GM23338 (cell line): ENCODE measurements around the gene NAPSA. TPM values are rescaled to one million over a fixed set of nuclear protein-coding genes. Genes with fewer than 3 reads are reported as not detected.

Experiments
- ATAC-seq: fragments of 200-7000 bp; cut with Tn5 transposase; 3 replicates; pipeline ENCODE4 v1.9.1; 2020
- DNase-seq: peaks from one replicate; pipeline ENCODE4 v3.0.0-alpha.2; 2015; ENCODE audit warnings: low spot score
- H2AFZ ChIP-seq: fragments of 200-600 bp; sonication (generic); 2 replicates; pipeline ENCODE4 v1.8.0; 2016; ENCODE audit warnings: antibody characterized with exemption, mild to moderate bottlenecking, moderate library complexity
- H3F3A ChIP-seq: fragments of 200-600 bp; sonication (generic); replicated peaks from 2 replicates; pipeline ENCODE4 v1.8.0; 2017; ENCODE audit warnings: antibody characterized with exemption, mixed run types, low read depth
- H3K27ac ChIP-seq: fragments of 200-600 bp; sonication (generic); 2 replicates; pipeline ENCODE4 v1.6.1; 2016; ENCODE audit warnings: low read depth
- H3K27me3 ChIP-seq: fragments of 200-600 bp; sonication (generic); 2 replicates; pipeline ENCODE4 v1.8.0; 2016; ENCODE audit warnings: mild to moderate bottlenecking, mixed run types, moderate library complexity; ENCODE audit not compliant: insufficient read depth
- H3K36me3 ChIP-seq: fragments of 200-600 bp; sonication (generic); 2 replicates; pipeline ENCODE4 v1.8.0; 2016; ENCODE audit warnings: mild to moderate bottlenecking; ENCODE audit not compliant: insufficient read depth
- H3K4me1 ChIP-seq: fragments of 200-600 bp; sonication (generic); 2 replicates; pipeline ENCODE4 v1.8.0; 2016; ENCODE audit warnings: mild to moderate bottlenecking, moderate library complexity; ENCODE audit not compliant: insufficient read depth
- H3K4me2 ChIP-seq: fragments of 200-600 bp; sonication (generic); 2 replicates; pipeline ENCODE4 v1.7.1; 2017; ENCODE audit warnings: mixed run types
- H3K4me3 ChIP-seq: fragments of 200-600 bp; sonication (generic); 2 replicates; pipeline ENCODE4 v1.6.1; 2016; ENCODE audit warnings: mixed run types
- H3K79me2 ChIP-seq: fragments of 200-600 bp; sonication (generic); replicated peaks from 2 replicates; pipeline ENCODE4 v1.8.0; 2017; ENCODE audit warnings: mild to moderate bottlenecking; ENCODE audit not compliant: insufficient read depth
- H3K9me2 ChIP-seq: fragments of 200-600 bp; sonication (generic); 2 replicates; pipeline ENCODE4 v1.8.0; 2017; ENCODE audit not compliant: insufficient read depth
- H4K20me1 ChIP-seq: fragments of 200-600 bp; sonication (generic); replicated peaks from 2 replicates; pipeline ENCODE4 v1.8.0; 2017; ENCODE audit warnings: mild to moderate bottlenecking; ENCODE audit not compliant: insufficient read depth
- H3K27ac Mint-ChIP-seq: 2 replicates; pipeline ENCODE4 v1.8.0; 2020; ENCODE audit warnings: inconsistent platforms, mild to moderate bottlenecking, moderate library complexity, mixed read lengths
- H3K27me3 Mint-ChIP-seq: 3 replicates; pipeline ENCODE4 v1.8.0; 2022; ENCODE audit warnings: low read depth, mild to moderate bottlenecking, moderate library complexity, mixed read lengths, inconsistent platforms; ENCODE audit not compliant: insufficient read depth, poor library complexity
- H3K36me3 Mint-ChIP-seq: 3 replicates; pipeline ENCODE4 v1.8.0; 2021; ENCODE audit warnings: low read depth, mild to moderate bottlenecking, inconsistent platforms, moderate library complexity, mixed read lengths
- H3K4me1 Mint-ChIP-seq: 3 replicates; pipeline ENCODE4 v1.8.0; 2020; ENCODE audit warnings: mild to moderate bottlenecking, inconsistent platforms, mixed read lengths
- H3K4me3 Mint-ChIP-seq: 3 replicates; pipeline ENCODE4 v1.8.0; 2021; ENCODE audit warnings: moderate library complexity, mild to moderate bottlenecking, inconsistent platforms, mixed read lengths
- H3K9me3 Mint-ChIP-seq: 3 replicates; pipeline ENCODE4 v1.8.0; 2020; ENCODE audit warnings: moderate library complexity, mild to moderate bottlenecking, inconsistent platforms, mixed read lengths
- CREB1 ChIP-seq: fragments of 250-450 bp; sonication (Bioruptor Pico); IDR thresholded peaks from 2 replicates; pipeline ENCODE4 v1.5.0; 2020; ENCODE audit warnings: low read depth, mild to moderate bottlenecking, moderate library complexity
- ETS1 ChIP-seq: IDR thresholded peaks from 2 replicates; pipeline ENCODE4 v1.6.1; 2016; ENCODE audit warnings: antibody characterized with exemption
- EZH2phosphoT487 ChIP-seq: fragments of 200-600 bp; sonication (generic); IDR thresholded peaks from one replicate; pipeline ENCODE4 v1.8.1; 2018; ENCODE audit warnings: antibody characterized with exemption; ENCODE audit not compliant: unreplicated experiment
- JUNB ChIP-seq: IDR thresholded peaks from one replicate; pipeline ENCODE4 v1.6.1; 2016; ENCODE audit warnings: antibody characterized with exemption; ENCODE audit not compliant: unreplicated experiment
- NANOG ChIP-seq: IDR thresholded peaks from 2 replicates; pipeline ENCODE4 v1.6.1; 2016; ENCODE audit warnings: antibody characterized with exemption, borderline replicate concordance
- POLR2AphosphoS5 ChIP-seq: IDR thresholded peaks from 2 replicates; pipeline ENCODE4 v1.6.1; 2016; ENCODE audit warnings: antibody characterized with exemption, low read depth
- REST ChIP-seq: IDR thresholded peaks from one replicate; pipeline ENCODE4 v1.6.1; 2018; ENCODE audit warnings: antibody characterized with exemption; ENCODE audit not compliant: unreplicated experiment
- STAT1 ChIP-seq: IDR thresholded peaks from one replicate; pipeline ENCODE4 v1.6.1; 2016; ENCODE audit warnings: antibody characterized with exemption; ENCODE audit not compliant: unreplicated experiment
- ZNF114 ChIP-seq: fragments of 250-450 bp; sonication (Bioruptor Pico); IDR thresholded peaks from 2 replicates; pipeline ENCODE4 v1.5.0; 2020; ENCODE audit warnings: mild to moderate bottlenecking, moderate library complexity
- ZNF331 ChIP-seq: fragments of 250-450 bp; sonication (Bioruptor Pico); IDR thresholded peaks from 2 replicates; pipeline ENCODE4 v1.5.0; 2020; ENCODE audit warnings: low read depth, mild to moderate bottlenecking, moderate library complexity
- polyA plus RNA-seq: library from polyadenylated mRNA; unstranded; fragments of >200 nt; fragmentation: Nextera tagmentation; extraction: Ambion mirVana; gene quantifications from 2 replicates; pipeline ENCODE4 v1.2.1, GENCODE V29; 2016
- total RNA-seq: library from RNA; depleted of rRNA; stranded (reverse); fragments of >200 nt; shearing (Covaris generic); gene quantifications from 2 replicates; pipeline ENCODE4 v1.2.3, GENCODE V29; 2014
- TF ChIP-seq, protein P1 (sequence below), 2 experiments: fragments of 200-600 bp in 1 of 2; sonication (generic) in 1 of 2; conservative IDR thresholded peaks; 2 replicates each; pipeline versions ENCODE4 v1.5.1 to v1.6.1; 2016 to 2017; ENCODE audit warnings: antibody characterized with exemption in 2 of 2, low read depth in 2 of 2, mild to moderate bottlenecking in 2 of 2, moderate library complexity in 1 of 2

The NAPSA gene
- total and polyA plus RNA-seq, 2 experiments from 2014 or later = 0.14 to 0.99 TPM

DNA sequence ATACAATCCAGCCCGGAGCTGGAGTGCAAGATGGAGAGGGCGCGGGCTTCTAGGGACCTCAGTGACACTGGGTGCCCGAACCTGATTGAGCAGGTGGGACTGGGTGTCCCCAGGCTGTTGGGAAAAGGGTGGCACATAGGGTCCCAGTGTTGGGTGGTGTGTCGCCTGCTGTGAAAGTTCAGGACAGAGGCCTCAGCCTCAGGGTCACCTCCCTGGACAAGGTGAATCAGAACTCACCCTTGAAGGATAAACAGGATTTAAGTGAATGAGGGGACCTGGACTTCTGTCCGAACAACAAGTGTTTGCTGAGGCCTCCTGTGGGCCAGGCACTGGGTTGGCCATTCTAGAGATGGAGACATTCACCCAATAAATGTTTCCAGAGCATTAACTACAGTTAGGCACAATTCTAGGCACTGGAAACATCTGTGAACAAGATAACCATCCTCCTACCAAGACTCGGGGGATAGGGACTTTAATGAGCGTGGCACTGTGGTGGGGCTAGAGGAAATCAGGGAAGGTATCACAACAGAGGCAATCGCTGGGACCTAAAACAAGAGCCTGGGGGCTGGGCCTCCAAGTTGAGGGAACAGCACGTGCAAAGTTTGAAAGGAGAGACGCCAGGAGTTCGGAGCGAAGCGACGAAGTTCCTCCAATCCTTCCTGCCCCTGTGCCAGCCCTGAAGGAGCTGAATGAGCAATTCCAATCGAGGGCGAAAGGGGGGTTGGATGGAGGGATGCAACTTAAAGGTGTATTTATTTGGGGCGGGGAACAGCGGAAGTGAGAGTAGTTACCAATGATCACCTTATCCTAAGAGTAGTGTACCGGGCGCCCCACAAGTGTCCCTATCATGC lies 17.8 kb upstream of the NAPSA start (continued):
- TF ChIP-seq REST (no peak), NANOG (no peak), ZNF114 (CRISPR knock-in tag) (no peak), JUNB (no peak), ZNF331 (no peak)

DNA sequence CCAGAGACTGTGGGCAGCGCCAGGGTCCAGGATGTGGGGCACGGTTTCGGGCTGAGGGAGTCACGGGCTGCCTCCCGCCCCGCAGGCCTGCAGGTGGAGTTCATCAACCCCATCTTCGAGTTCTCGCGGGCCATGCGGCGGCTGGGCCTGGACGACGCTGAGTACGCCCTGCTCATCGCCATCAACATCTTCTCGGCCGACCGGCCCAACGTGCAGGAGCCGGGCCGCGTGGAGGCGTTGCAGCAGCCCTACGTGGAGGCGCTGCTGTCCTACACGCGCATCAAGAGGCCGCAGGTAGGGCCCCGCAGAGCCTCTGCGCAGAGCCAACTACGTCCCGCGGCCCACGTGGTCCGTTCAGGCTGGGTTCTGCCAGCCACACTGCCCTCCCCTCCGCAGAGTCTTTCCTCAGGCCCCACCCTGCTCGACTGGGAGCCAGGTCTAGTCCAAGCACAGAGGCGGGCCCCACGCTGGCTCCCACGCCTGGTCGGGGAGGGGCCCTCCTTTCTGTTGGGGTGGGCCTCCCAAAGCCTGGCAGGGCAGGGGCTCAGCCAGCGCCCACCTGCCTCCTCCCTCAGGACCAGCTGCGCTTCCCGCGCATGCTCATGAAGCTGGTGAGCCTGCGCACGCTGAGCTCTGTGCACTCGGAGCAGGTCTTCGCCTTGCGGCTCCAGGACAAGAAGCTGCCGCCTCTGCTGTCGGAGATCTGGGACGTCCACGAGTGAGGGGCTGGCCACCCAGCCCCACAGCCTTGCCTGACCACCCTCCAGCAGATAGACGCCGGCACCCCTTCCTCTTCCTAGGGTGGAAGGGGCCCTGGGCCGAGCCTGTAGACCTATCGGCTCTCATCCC lies 16.7 kb upstream of the NAPSA start:
- H3K27ac Mint-ChIP-seq = no peak overlapping the region
- H3K4me1 ChIP-seq = peaks cover 13% of the 10 kb centered on the region
- peaks cover 16% of the 10 kb centered on the region for H3K27me3 Mint-ChIP-seq
- no peak overlapping the region for H3K4me2 ChIP-seq
- H3K27me3 ChIP-seq = no peaks in the 10 kb centered on the region
- H3K36me3 Mint-ChIP-seq = peaks cover 51% of the 10 kb centered on the region
- no peak overlapping the region for H3K4me3 Mint-ChIP-seq
- H3K9me3 Mint-ChIP-seq = peaks cover 9% of the 10 kb centered on the region; the same call in 1 of the 3 replicates
- H3K4me3 ChIP-seq = no peak overlapping the region
- ATAC-seq (no peak), DNase-seq (peak; percentile 11)
- no peak overlapping the region for H2AFZ ChIP-seq
- no peak overlapping the region for H3K27ac ChIP-seq
- peaks cover 4% of the 10 kb centered on the region for H4K20me1 ChIP-seq
- peaks cover 17% of the 10 kb centered on the region for H3K4me1 Mint-ChIP-seq
- H3K79me2 ChIP-seq = peaks cover 27% of the 10 kb centered on the region
- no peaks in the 10 kb centered on the region for H3K9me2 ChIP-seq
- H3F3A ChIP-seq = peaks cover 10% of the 10 kb centered on the region
- H3K36me3 ChIP-seq = peaks cover 9% of the 10 kb centered on the region; the same call in 1 of the 2 replicates
- TF ChIP-seq JUNB (no peak), POLR2AphosphoS5 (no peak), REST (no peak), ZNF331 (no peak), NANOG (no peak), EZH2phosphoT487 (no peak), ZNF114 (CRISPR knock-in tag) (no peak), STAT1 (no peak), ETS1 (no peak), CREB1 (no peak)
- TF ChIP-seq, protein P1, sequence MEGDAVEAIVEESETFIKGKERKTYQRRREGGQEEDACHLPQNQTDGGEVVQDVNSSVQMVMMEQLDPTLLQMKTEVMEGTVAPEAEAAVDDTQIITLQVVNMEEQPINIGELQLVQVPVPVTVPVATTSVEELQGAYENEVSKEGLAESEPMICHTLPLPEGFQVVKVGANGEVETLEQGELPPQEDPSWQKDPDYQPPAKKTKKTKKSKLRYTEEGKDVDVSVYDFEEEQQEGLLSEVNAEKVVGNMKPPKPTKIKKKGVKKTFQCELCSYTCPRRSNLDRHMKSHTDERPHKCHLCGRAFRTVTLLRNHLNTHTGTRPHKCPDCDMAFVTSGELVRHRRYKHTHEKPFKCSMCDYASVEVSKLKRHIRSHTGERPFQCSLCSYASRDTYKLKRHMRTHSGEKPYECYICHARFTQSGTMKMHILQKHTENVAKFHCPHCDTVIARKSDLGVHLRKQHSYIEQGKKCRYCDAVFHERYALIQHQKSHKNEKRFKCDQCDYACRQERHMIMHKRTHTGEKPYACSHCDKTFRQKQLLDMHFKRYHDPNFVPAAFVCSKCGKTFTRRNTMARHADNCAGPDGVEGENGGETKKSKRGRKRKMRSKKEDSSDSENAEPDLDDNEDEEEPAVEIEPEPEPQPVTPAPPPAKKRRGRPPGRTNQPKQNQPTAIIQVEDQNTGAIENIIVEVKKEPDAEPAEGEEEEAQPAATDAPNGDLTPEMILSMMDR (conservative IDR thresholded peaks at IDR 0.05; ENCODE audit: low read depth in 2 of 2) = no peak
